ENCODE results near the gene LAMA4. TPM values are rescaled to one million over a fixed set of nuclear protein-coding genes. Genes with fewer than 3 reads are reported as not detected.

The LAMA4 gene
- total and polyA plus RNA-seq, 3 experiments from 2014 or later, result not detected

- H3K27ac ChIP-seq (ENCODE audit: low read depth, low read length), result no peak overlapping the region
- Mint-ChIP-seq H3K27me3 (peaks cover 18 to 53% of the 10 kb centered on the region in 2 donors), H3K36me3 (no peaks in the 10 kb centered on the region), H3K9me3 (no peaks in the 10 kb centered on the region), H3K4me3 (no peak overlapping the region), H3K4me1 (no peaks in the 10 kb centered on the region), H3K27ac (no peak overlapping the region)
- no peaks in the 10 kb centered on the region for H3K36me3 ChIP-seq (ENCODE audit: insufficient read depth, low read length)
- no peaks in the 10 kb centered on the region for H3K4me1 ChIP-seq (ENCODE audit: insufficient read depth, low read length)
- no peak overlapping the region for H3K4me3 ChIP-seq (ENCODE audit: low read length)
- no peak for DNase-seq
- H3K9me3 ChIP-seq (ENCODE audit: low read length), result no peaks in the 10 kb centered on the region
- ChIA-PET POLR2A (no interaction called here), CTCF (interaction anchor here (1.0 to 2.3 kb wide), 5 partner anchors 17 to 1678 kb away, joined by 4 to 21 read pairs (median 5); no protein-coding TSS in a partner anchor)
- H3K27me3 ChIP-seq (ENCODE audit: insufficient read depth, low read length, poor library complexity, severe bottlenecking), result peaks cover 4% of the 10 kb centered on the region
Observed at GRCh38 chr6:112181130-112181529, 73.2 kb downstream of the LAMA4 start.

GRCh38 chr6:112180095-112180820, 74.1 kb downstream of the LAMA4 start:
- Histone ChIP-seq H3K36me3 (ENCODE audit: insufficient read depth, low read length) (no peaks in the 10 kb centered on the region), H3K9me3 (ENCODE audit: low read length) (no peaks in the 10 kb centered on the region), H3K27ac (ENCODE audit: low read depth, low read length) (no peak overlapping the region), H3K4me1 (ENCODE audit: insufficient read depth, low read length) (no peaks in the 10 kb centered on the region), H3K27me3 (ENCODE audit: insufficient read depth, low read length, poor library complexity, severe bottlenecking) (peaks cover 4% of the 10 kb centered on the region), H3K4me3 (ENCODE audit: low read length) (no peak overlapping the region)
- Mint-ChIP-seq H3K9me3 (no peaks in the 10 kb centered on the region), H3K27me3 (peaks cover 18 to 54% of the 10 kb centered on the region in 2 donors), H3K36me3 (no peaks in the 10 kb centered on the region), H3K4me1 (no peaks in the 10 kb centered on the region), H3K27ac (no peak overlapping the region), H3K4me3 (no peak overlapping the region)
- ChIA-PET CTCF (interaction anchor here (0.6 to 2.3 kb wide), 19 partner anchors 9 to 1735 kb away, joined by 3 to 21 read pairs (median 4); no protein-coding TSS in a partner anchor), POLR2A (no interaction called here)
- DNase-seq, result peak; percentile 33 to 65 (median 51)

DNA sequence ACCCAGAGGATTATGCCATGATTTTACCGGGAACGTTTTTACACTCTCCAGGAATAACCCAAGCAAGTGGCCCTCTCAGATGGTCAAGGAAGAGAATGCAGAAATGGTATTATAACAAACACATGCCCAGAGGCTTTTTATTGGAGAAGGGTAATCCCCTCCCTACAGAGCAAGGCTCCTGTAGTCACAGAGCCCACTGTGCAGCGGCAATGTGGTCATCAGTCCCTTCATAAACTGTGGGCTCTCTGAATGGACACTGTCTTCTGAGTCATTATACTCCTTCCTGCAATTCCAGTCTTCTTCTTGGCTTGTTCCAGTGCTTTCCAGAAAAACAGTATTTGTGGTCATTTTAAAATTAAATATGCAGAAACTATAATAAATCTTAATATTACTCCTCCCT, 74.7 kb downstream of the LAMA4 start:
- no peak overlapping the region for H3K27ac ChIP-seq (ENCODE audit: low read depth, low read length)
- H3K4me3 ChIP-seq (ENCODE audit: low read length), result no peak overlapping the region
- no peaks in the 10 kb centered on the region for H3K9me3 ChIP-seq (ENCODE audit: low read length)
- Mint-ChIP-seq H3K9me3 (no peaks in the 10 kb centered on the region), H3K4me1 (no peaks in the 10 kb centered on the region), H3K27me3 (peaks cover 16 to 52% of the 10 kb centered on the region in 2 donors), H3K27ac (no peak overlapping the region), H3K36me3 (no peaks in the 10 kb centered on the region), H3K4me3 (no peak overlapping the region)
- DNase-seq, result no peak
- ChIA-PET POLR2A (no interaction called here), CTCF (interaction anchor here (0.6 to 2.3 kb wide), 18 partner anchors 9 to 1735 kb away, joined by 3 to 21 read pairs (median 4); no protein-coding TSS in a partner anchor)
- H3K27me3 ChIP-seq (ENCODE audit: insufficient read depth, low read length, poor library complexity, severe bottlenecking), result peaks cover 4% of the 10 kb centered on the region
- no peaks in the 10 kb centered on the region for H3K36me3 ChIP-seq (ENCODE audit: insufficient read depth, low read length)
- no peaks in the 10 kb centered on the region for H3K4me1 ChIP-seq (ENCODE audit: insufficient read depth, low read length)

DNA sequence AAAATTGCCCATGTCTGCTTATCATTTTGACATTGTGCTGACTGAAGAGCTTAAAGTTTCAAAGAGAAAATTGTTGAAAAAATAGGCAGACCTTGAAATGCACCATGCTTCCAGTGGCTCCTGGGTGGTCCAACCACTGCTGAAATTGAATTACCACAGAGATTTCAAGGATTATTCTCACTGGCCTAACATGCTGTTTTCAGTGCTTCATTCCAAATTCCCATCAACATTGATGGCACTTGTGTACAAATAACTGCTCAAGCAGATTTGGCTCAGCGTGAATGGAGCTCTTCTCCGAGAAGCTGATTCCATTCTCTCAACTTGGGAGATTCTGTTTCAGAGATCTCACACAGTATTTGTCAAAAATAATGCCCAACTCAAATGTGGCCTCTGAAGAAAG, 75.5 kb downstream of the LAMA4 start:
- Mint-ChIP-seq H3K27me3 (peaks cover 16 to 49% of the 10 kb centered on the region in 2 donors), H3K9me3 (no peaks in the 10 kb centered on the region), H3K4me3 (no peak overlapping the region), H3K27ac (no peak overlapping the region), H3K4me1 (no peaks in the 10 kb centered on the region), H3K36me3 (no peaks in the 10 kb centered on the region)
- no peaks in the 10 kb centered on the region for H3K36me3 ChIP-seq (ENCODE audit: insufficient read depth, low read length)
- H3K4me3 ChIP-seq (ENCODE audit: low read length), result no peak overlapping the region
- H3K9me3 ChIP-seq (ENCODE audit: low read length), result no peaks in the 10 kb centered on the region
- no peak overlapping the region for H3K27ac ChIP-seq (ENCODE audit: low read depth, low read length)
- H3K27me3 ChIP-seq (ENCODE audit: insufficient read depth, low read length, poor library complexity, severe bottlenecking), result peaks cover 4% of the 10 kb centered on the region
- no peak for DNase-seq
- ChIA-PET CTCF (interaction anchor here (0.6 to 0.9 kb wide), 2 partner anchors 132 kb away, joined by 3 read pairs; no protein-coding TSS in a partner anchor), POLR2A (interaction anchor here (0.5 kb wide), 1 partner anchor 1676 kb away, joined by 4 read pairs; no protein-coding TSS in a partner anchor)
- H3K4me1 ChIP-seq (ENCODE audit: insufficient read depth, low read length), result no peaks in the 10 kb centered on the region

DNA sequence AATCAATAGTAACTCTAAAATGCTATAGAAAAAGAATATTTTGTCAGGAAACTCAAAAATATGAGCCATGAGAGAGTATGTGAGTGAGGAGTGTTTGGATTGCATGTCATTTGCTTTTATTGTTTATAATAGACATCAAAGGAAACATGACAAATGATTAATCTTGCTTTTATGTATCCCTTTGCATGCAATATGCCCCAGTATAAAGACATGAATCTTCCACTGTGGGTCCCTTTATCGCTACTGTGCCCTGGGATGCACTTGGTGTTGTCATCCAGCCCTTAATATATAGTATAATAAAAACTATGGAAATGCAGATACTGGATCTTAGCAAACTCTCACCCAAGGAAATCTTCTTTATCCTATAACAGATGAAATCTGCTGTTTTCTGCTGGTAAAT, 77.3 kb downstream of the LAMA4 start:
- POLR2A ChIA-PET, result no interaction called here
- CTCF ChIA-PET, result no interaction called here

DNA sequence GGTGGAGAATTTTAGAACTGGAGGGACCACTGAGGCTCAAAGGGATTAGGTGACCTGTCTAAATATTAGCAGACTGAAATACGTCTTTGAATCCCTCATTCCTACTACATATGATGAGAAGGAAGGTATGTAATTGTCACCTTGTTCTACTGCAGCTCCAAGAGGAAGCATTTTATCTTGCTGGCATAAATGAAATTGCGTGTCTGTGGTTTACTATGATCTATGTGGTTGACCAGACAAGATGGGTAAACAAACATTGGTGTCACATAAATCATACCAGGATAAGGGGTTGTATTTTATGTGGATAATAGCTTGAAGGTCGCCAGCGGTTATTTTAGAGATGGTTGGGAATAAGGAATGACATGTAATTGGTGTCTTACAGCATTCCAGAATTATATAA, 78.2 kb downstream of the LAMA4 start:
- Histone ChIP-seq H3K4me1 (ENCODE audit: insufficient read depth, low read length) (no peaks in the 10 kb centered on the region), H3K9me3 (ENCODE audit: low read length) (no peaks in the 10 kb centered on the region), H3K4me3 (ENCODE audit: low read length) (no peak overlapping the region), H3K27ac (ENCODE audit: low read depth, low read length) (no peak overlapping the region), H3K27me3 (ENCODE audit: insufficient read depth, low read length, poor library complexity, severe bottlenecking) (peaks cover 4% of the 10 kb centered on the region), H3K36me3 (ENCODE audit: insufficient read depth, low read length) (no peaks in the 10 kb centered on the region)
- ChIA-PET CTCF (interaction anchor here (1.4 kb wide), 1 partner anchor 135 kb away, joined by 4 read pairs; no protein-coding TSS in a partner anchor), POLR2A (no interaction called here)
- Mint-ChIP-seq H3K9me3 (no peaks in the 10 kb centered on the region), H3K4me3 (no peak overlapping the region), H3K4me1 (no peaks in the 10 kb centered on the region), H3K27me3 (peaks cover 18 to 48% of the 10 kb centered on the region in 2 donors), H3K36me3 (no peaks in the 10 kb centered on the region), H3K27ac (no peak overlapping the region)
- no peak for DNase-seq

More for the DNA sequence above, 77.3 kb downstream of the LAMA4 start:
- H3K27me3 ChIP-seq (ENCODE audit: insufficient read depth, low read length, poor library complexity, severe bottlenecking), result peaks cover 4% of the 10 kb centered on the region
- no peak overlapping the region for H3K27ac Mint-ChIP-seq
- H3K4me3 ChIP-seq (ENCODE audit: low read length), result no peak overlapping the region
- no peak overlapping the region for H3K27ac ChIP-seq (ENCODE audit: low read depth, low read length)
- no peaks in the 10 kb centered on the region for H3K36me3 Mint-ChIP-seq
- no peaks in the 10 kb centered on the region for H3K9me3 ChIP-seq (ENCODE audit: low read length)
- no peak for DNase-seq
- no peaks in the 10 kb centered on the region for H3K36me3 ChIP-seq (ENCODE audit: insufficient read depth, low read length)
- no peak overlapping the region for H3K4me3 Mint-ChIP-seq
- H3K27me3 Mint-ChIP-seq, result peaks cover 18 to 45% of the 10 kb centered on the region in 2 donors
- no peaks in the 10 kb centered on the region for H3K4me1 ChIP-seq (ENCODE audit: insufficient read depth, low read length)
- no peaks in the 10 kb centered on the region for H3K4me1 Mint-ChIP-seq
- H3K9me3 Mint-ChIP-seq, result no peaks in the 10 kb centered on the region

GRCh38 chr6:112173221-112173804, 81.1 kb downstream of the LAMA4 start:
- ChIA-PET CTCF (interaction anchor here (2.1 kb wide), 1 partner anchor 9 kb away, joined by 9 read pairs; no protein-coding TSS in a partner anchor), POLR2A (no interaction called here)

DNA sequence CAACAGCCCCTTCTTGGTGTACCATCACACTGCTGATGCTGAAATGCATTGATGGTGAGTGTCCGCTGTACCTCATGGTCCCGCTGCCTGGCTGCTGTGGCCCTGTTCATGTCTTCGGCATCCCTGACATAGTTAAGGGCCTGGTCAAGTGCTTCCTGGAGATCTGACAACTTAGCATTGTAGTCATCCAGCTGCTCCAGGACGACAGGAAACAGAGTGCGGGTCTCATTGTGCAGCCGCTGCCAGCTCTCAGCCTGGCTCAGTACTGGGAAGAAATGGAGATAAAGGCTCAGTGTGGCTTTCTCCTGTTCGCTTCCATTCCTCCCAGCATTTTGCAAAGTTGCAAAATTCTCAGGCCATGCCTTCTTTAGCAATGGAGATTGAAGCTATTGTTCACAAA, 81.8 kb downstream of the LAMA4 start:
- ChIA-PET POLR2A (no interaction called here), CTCF (interaction anchor here (2.1 kb wide), 1 partner anchor 9 kb away, joined by 9 read pairs; no protein-coding TSS in a partner anchor)
- H3K4me3 ChIP-seq (ENCODE audit: low read length), result no peak overlapping the region
- no peaks in the 10 kb centered on the region for H3K36me3 ChIP-seq (ENCODE audit: insufficient read depth, low read length)
- no peak for DNase-seq
- H3K27ac ChIP-seq (ENCODE audit: low read depth, low read length), result no peak overlapping the region
- H3K4me3 Mint-ChIP-seq, result no peak overlapping the region
- no peaks in the 10 kb centered on the region for H3K36me3 Mint-ChIP-seq
- H3K27me3 Mint-ChIP-seq, result peaks cover 13 to 50% of the 10 kb centered on the region in 2 donors
- no peaks in the 10 kb centered on the region for H3K9me3 ChIP-seq (ENCODE audit: low read length)
- peaks cover 3% of the 10 kb centered on the region for H3K27me3 ChIP-seq (ENCODE audit: insufficient read depth, low read length, poor library complexity, severe bottlenecking)
- H3K4me1 ChIP-seq (ENCODE audit: insufficient read depth, low read length), result no peaks in the 10 kb centered on the region
- H3K9me3 Mint-ChIP-seq, result no peaks in the 10 kb centered on the region
- no peaks in the 10 kb centered on the region for H3K4me1 Mint-ChIP-seq
- H3K27ac Mint-ChIP-seq, result no peak overlapping the region

More at GRCh38 chr6:112173221-112173804, 81.1 kb downstream of the LAMA4 start:
- no peak overlapping the region for H3K4me3 Mint-ChIP-seq
- no peaks in the 10 kb centered on the region for H3K9me3 Mint-ChIP-seq
- DNase-seq, result no peak
- no peak overlapping the region for H3K27ac Mint-ChIP-seq
- Histone ChIP-seq H3K27ac (ENCODE audit: low read depth, low read length) (no peak overlapping the region), H3K36me3 (ENCODE audit: insufficient read depth, low read length) (no peaks in the 10 kb centered on the region), H3K4me3 (ENCODE audit: low read length) (no peak overlapping the region), H3K9me3 (ENCODE audit: low read length) (no peaks in the 10 kb centered on the region), H3K27me3 (ENCODE audit: insufficient read depth, low read length, poor library complexity, severe bottlenecking) (peaks cover 3% of the 10 kb centered on the region), H3K4me1 (ENCODE audit: insufficient read depth, low read length) (no peaks in the 10 kb centered on the region)
- no peaks in the 10 kb centered on the region for H3K4me1 Mint-ChIP-seq
- H3K27me3 Mint-ChIP-seq, result peaks cover 14 to 54% of the 10 kb centered on the region in 2 donors
- no peaks in the 10 kb centered on the region for H3K36me3 Mint-ChIP-seq

All from CD8-positive, alpha-beta memory T cell (primary cell).